ENCODE measurements around the gene EYA4.

DNA sequence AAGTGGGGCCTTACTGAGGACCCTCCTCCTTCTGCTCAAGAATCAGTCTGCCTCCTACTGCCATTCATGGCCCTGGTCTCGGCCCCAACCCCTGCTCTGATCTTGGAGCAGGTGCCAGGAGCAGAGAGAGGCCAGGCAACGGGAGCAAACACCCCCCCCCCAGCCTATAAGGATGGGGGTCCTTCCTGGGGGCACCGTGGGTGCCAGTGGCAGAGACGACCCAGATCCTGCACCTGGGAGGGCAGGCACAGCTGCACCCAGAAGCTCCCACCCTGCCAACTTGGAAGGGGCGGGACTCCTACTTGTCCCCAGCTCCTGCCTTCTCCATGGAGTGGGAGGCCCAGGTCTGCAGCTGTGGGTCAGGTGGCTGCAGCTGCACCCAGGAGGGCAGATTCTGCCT lies 183.2 kb downstream of the EYA4 start:
- TF ChIP-seq EZH2phosphoT487 (IDR thresholded peaks at IDR 0.05; ENCODE audit: low read length): no peak
- TF ChIP-seq EZH2 (optimal IDR thresholded peaks at IDR 0.05; ENCODE audit: low read depth, low read length): no peak

Data from MM.1S (cell line).